H9 (cell line): Measurements from ENCODE around the gene YAP1. TPM values are rescaled to one million over a fixed set of nuclear protein-coding genes. Genes with fewer than 3 reads are reported as not detected.
A peak's percentile ranks its signal among the peaks of the same experiment; 100 is the strongest.

Experiments used
- DNase-seq: peaks from one replicate; pipeline ENCODE4 v3.0.0-alpha.2; 2017
- H2AFZ ChIP-seq: one replicate; pipeline ENCODE4 v1.6.1; 2013; ENCODE audit warnings: mild to moderate bottlenecking, low read length, control low read depth, moderate library complexity
- H2AK5ac ChIP-seq: 2 replicates; pipeline ENCODE4 v1.6.1; 2013; ENCODE audit warnings: low read length, control low read depth, mixed read lengths; ENCODE audit not compliant: insufficient read length
- H2BK120ac ChIP-seq: one replicate; pipeline ENCODE4 v1.6.1; 2013; ENCODE audit warnings: low read depth, mild to moderate bottlenecking, low read length, control low read depth, inconsistent platforms; ENCODE audit not compliant: poor library complexity, severe bottlenecking
- H2BK12ac ChIP-seq: 2 replicates; pipeline ENCODE4 v1.6.1; 2013; ENCODE audit warnings: low read length, control low read depth, mixed read lengths, low read depth; ENCODE audit not compliant: insufficient read length
- H2BK15ac ChIP-seq: 2 replicates; pipeline ENCODE4 v1.6.1; 2013; ENCODE audit warnings: low read depth, low read length, control low read depth
- H2BK20ac ChIP-seq: one replicate; pipeline ENCODE4 v1.6.1; 2013; ENCODE audit warnings: low read depth, mild to moderate bottlenecking, low read length, control low read depth, inconsistent platforms; ENCODE audit not compliant: poor library complexity, severe bottlenecking
- H2BK5ac ChIP-seq: 2 replicates; pipeline ENCODE4 v1.6.1; 2013; ENCODE audit warnings: low read length, control low read depth, mixed read lengths; ENCODE audit not compliant: insufficient read length
- H3K14ac ChIP-seq: 2 replicates; pipeline ENCODE4 v1.6.1; 2013; ENCODE audit warnings: low read length, control low read depth; ENCODE audit not compliant: insufficient read depth
- H3K18ac ChIP-seq: 2 replicates; pipeline ENCODE4 v1.6.1; 2013; ENCODE audit warnings: low read depth, mild to moderate bottlenecking, mixed read lengths, low read length, control low read depth; ENCODE audit not compliant: insufficient read length
- H3K23ac ChIP-seq: 2 replicates; pipeline ENCODE4 v1.6.1; 2013; ENCODE audit warnings: low read length, control low read depth, mixed read lengths, low read depth; ENCODE audit not compliant: insufficient read length
- H3K23me2 ChIP-seq: 2 replicates; pipeline ENCODE4 v1.6.1; 2013; ENCODE audit warnings: low read depth, mild to moderate bottlenecking, mixed read lengths, low read length, control low read depth; ENCODE audit not compliant: insufficient read length, poor library complexity, severe bottlenecking
- H3K27ac ChIP-seq: 2 replicates; pipeline ENCODE4 v1.5.1; 2013; ENCODE audit warnings: low read length, control low read depth, mixed read lengths, low read depth; ENCODE audit not compliant: insufficient read length
- H3K27me3 ChIP-seq: 2 replicates; pipeline ENCODE4 v1.6.1; 2013; ENCODE audit warnings: low read length, control low read depth, inconsistent platforms; ENCODE audit not compliant: insufficient read depth
- H3K4ac ChIP-seq: 2 replicates; pipeline ENCODE4 v1.6.1; 2013; ENCODE audit warnings: low read depth, mild to moderate bottlenecking, control low read depth, inconsistent platforms, low read length, moderate library complexity
- H3K4me1 ChIP-seq: 2 replicates; pipeline ENCODE4 v1.6.1; 2013; ENCODE audit warnings: low read length, control low read depth, inconsistent platforms; ENCODE audit not compliant: insufficient read depth
- H3K4me2 ChIP-seq: 2 replicates; pipeline ENCODE4 v1.6.1; 2013; ENCODE audit warnings: low read length, control low read depth, mixed read lengths; ENCODE audit not compliant: insufficient read length, insufficient read depth
- H3K56ac ChIP-seq: 2 replicates; pipeline ENCODE4 v1.6.1; 2013; ENCODE audit warnings: low read depth, mild to moderate bottlenecking, mixed read lengths, low read length, control low read depth; ENCODE audit not compliant: insufficient read length
- H3K79me1 ChIP-seq: 2 replicates; pipeline ENCODE4 v1.6.1; 2013; ENCODE audit warnings: low read depth, mild to moderate bottlenecking, moderate library complexity, low read length, control low read depth, inconsistent platforms; ENCODE audit not compliant: insufficient read depth, poor library complexity, severe bottlenecking
- H3K79me2 ChIP-seq: 2 replicates; pipeline ENCODE4 v1.6.1; 2013; ENCODE audit warnings: low read length, control low read depth, inconsistent platforms; ENCODE audit not compliant: insufficient read depth
- H3K9ac ChIP-seq: 2 replicates; pipeline ENCODE4 v1.6.1; 2013; ENCODE audit warnings: low read length, control low read depth, mixed read lengths; ENCODE audit not compliant: insufficient read length; ENCODE audit errors: extremely low read depth
- H3K9me3 ChIP-seq: one replicate; pipeline ENCODE4 v1.6.1; 2013; ENCODE audit warnings: low read depth, low read length, inconsistent platforms; ENCODE audit not compliant: control insufficient read depth
- H3T11ph ChIP-seq: one replicate; pipeline ENCODE4 v1.6.1; 2013; ENCODE audit warnings: mild to moderate bottlenecking, low read length, control low read depth, inconsistent platforms
- H4K20me1 ChIP-seq: one replicate; pipeline ENCODE4 v1.6.1; 2013; ENCODE audit not compliant: control insufficient read depth, insufficient read length, insufficient read depth
- H4K5ac ChIP-seq: 2 replicates; pipeline ENCODE4 v1.6.1; 2013; ENCODE audit warnings: low read depth, mild to moderate bottlenecking, mixed read lengths, low read length, control low read depth; ENCODE audit not compliant: insufficient read length
- H4K8ac ChIP-seq: replicated peaks from 2 replicates; pipeline ENCODE4 v1.6.1; 2013; ENCODE audit warnings: low read length, control low read depth, mixed read lengths, low read depth; ENCODE audit not compliant: insufficient read length
- H4K91ac ChIP-seq: 2 replicates; pipeline ENCODE4 v1.6.1; 2013; ENCODE audit warnings: low read depth, mild to moderate bottlenecking, moderate library complexity, mixed read lengths, low read length, control low read depth; ENCODE audit not compliant: insufficient read length
- H3K27ac Mint-ChIP-seq, 3 experiments: 2 replicates in 2 of 3; 3 replicates in 1 of 3; pipeline ENCODE4 v1.8.0; 2020 to 2021; ENCODE audit warnings: mixed read lengths in 3 of 3, mild to moderate bottlenecking in 1 of 3, moderate library complexity in 1 of 3
- H3K27me3 Mint-ChIP-seq: 2 replicates; pipeline ENCODE4 v1.8.0; 2021; ENCODE audit warnings: low read depth, mild to moderate bottlenecking, moderate library complexity, mixed read lengths
- H3K36me3 Mint-ChIP-seq, 3 experiments: 2 replicates in 2 of 3; 3 replicates in 1 of 3; pipeline ENCODE4 v1.8.0; 2020 to 2021; ENCODE audit warnings: low read depth in 3 of 3, mixed read lengths in 3 of 3; ENCODE audit not compliant: insufficient read depth in 1 of 3
- H3K4me1 Mint-ChIP-seq, 2 experiments: 2 replicates each; pipeline ENCODE4 v1.8.0; 2020; ENCODE audit warnings: mixed read lengths in 2 of 2
- H3K4me3 Mint-ChIP-seq, 2 experiments: 2 replicates in 1 of 2; 3 replicates in 1 of 2; pipeline ENCODE4 v1.8.0; 2020 to 2021; ENCODE audit warnings: mild to moderate bottlenecking in 2 of 2, mixed read lengths in 2 of 2, moderate library complexity in 1 of 2
- H3K9me3 Mint-ChIP-seq, 2 experiments: 2 replicates in 1 of 2; 3 replicates in 1 of 2; pipeline ENCODE4 v1.8.0; 2020; ENCODE audit warnings: mild to moderate bottlenecking in 2 of 2, mixed read lengths in 2 of 2, moderate library complexity in 1 of 2
- WGBS: extraction: QIAGEN DNeasy Blood & Tissue Kit; methylation state at CpG from one replicate; pipeline ENCODE4 v1.1.7; 2013; ENCODE audit warnings: missing lambda C conversion rate, low lambda C conversion rate, mixed read lengths; ENCODE audit not compliant: insufficient read length; ENCODE audit errors: extremely low coverage; 5-methylcytosine and 5-hydroxymethylcytosine counted together
- total RNA-seq: library from RNA; stranded (reverse); gene quantifications from 2 replicates; pipeline ENCODE4 v1.2.1, GENCODE V29; 2021
- TF ChIP-seq, protein P1 (sequence below): fragments of 200-600 bp; sonication (generic); conservative IDR thresholded peaks from 3 replicates; pipeline ENCODE4 v1.8.0; 2021; ENCODE audit warnings: antibody characterized with exemption, mild to moderate bottlenecking

Gene YAP1
- total RNA-seq, 1 experiment from 2014 or later, result 124 TPM

- H3K4me2 ChIP-seq, result no peak overlapping the region
- H2BK5ac ChIP-seq, result no peak overlapping the region
- no peaks in the 10 kb centered on the region for H3K9me3 ChIP-seq
- H4K20me1 ChIP-seq, result no peaks in the 10 kb centered on the region
- H3K79me2 ChIP-seq, result peaks cover 13% of the 10 kb centered on the region; the same call in 1 of the 2 replicates
- H3K14ac ChIP-seq, result no peak overlapping the region
- peaks cover 7% of the 10 kb centered on the region for H3K4me1 ChIP-seq
- no peak overlapping the region for H3K23ac ChIP-seq
- Mint-ChIP-seq H3K36me3 (peaks cover 2 to 21% (median 15%) of the 10 kb centered on the region in 3 experiments; a peak in 5 of 7 replicates), H3K4me1 (peaks cover 62 to 64% of the 10 kb centered on the region in 2 experiments), H3K27me3 (no peaks in the 10 kb centered on the region; the same call in 1 of the 2 replicates), H3K27ac (peak overlapping the region in 2 of 3 experiments; percentile 4 to 37; a peak in 2 of 7 replicates), H3K9me3 (no peaks in the 10 kb centered on the region), H3K4me3 (peak overlapping the region; percentile 26 to 64; a peak in 4 of 5 replicates)
- H2BK12ac ChIP-seq, result no peak overlapping the region
- no peak overlapping the region for H2AFZ ChIP-seq
- DNase-seq, result no peak
- no peak overlapping the region for H3K18ac ChIP-seq
- H2BK20ac ChIP-seq, result no peak overlapping the region
- H2AK5ac ChIP-seq, result no peak overlapping the region
- no peak overlapping the region for H3T11ph ChIP-seq
- no peak overlapping the region for H4K91ac ChIP-seq
- H3K27ac ChIP-seq, result no peak overlapping the region
- H3K79me1 ChIP-seq, result no peaks in the 10 kb centered on the region
- no peak overlapping the region for H2BK120ac ChIP-seq
- TF ChIP-seq, protein P1, sequence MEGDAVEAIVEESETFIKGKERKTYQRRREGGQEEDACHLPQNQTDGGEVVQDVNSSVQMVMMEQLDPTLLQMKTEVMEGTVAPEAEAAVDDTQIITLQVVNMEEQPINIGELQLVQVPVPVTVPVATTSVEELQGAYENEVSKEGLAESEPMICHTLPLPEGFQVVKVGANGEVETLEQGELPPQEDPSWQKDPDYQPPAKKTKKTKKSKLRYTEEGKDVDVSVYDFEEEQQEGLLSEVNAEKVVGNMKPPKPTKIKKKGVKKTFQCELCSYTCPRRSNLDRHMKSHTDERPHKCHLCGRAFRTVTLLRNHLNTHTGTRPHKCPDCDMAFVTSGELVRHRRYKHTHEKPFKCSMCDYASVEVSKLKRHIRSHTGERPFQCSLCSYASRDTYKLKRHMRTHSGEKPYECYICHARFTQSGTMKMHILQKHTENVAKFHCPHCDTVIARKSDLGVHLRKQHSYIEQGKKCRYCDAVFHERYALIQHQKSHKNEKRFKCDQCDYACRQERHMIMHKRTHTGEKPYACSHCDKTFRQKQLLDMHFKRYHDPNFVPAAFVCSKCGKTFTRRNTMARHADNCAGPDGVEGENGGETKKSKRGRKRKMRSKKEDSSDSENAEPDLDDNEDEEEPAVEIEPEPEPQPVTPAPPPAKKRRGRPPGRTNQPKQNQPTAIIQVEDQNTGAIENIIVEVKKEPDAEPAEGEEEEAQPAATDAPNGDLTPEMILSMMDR, result 0 out of 3 replicates have a peak, but pooled peaks have one; percentile 8
- WGBS, result no CpG with 5 or more reads among the region's 4 CpGs
- peaks cover 12% of the 10 kb centered on the region for H3K23me2 ChIP-seq
- H2BK15ac ChIP-seq, result no peak overlapping the region
- H3K56ac ChIP-seq, result no peak overlapping the region
- H4K5ac ChIP-seq, result no peak overlapping the region
- H3K4ac ChIP-seq, result no peak overlapping the region
- H4K8ac ChIP-seq, result no peak overlapping the region
- H3K27me3 ChIP-seq, result no peaks in the 10 kb centered on the region
- H3K9ac ChIP-seq, result no peak overlapping the region
These were observed 3.8 kb downstream of the YAP1 start for GRCh38 chr11:102114032-102114431.
